ENCODE results near the gene RSKR.

The RSKR gene

DNA sequence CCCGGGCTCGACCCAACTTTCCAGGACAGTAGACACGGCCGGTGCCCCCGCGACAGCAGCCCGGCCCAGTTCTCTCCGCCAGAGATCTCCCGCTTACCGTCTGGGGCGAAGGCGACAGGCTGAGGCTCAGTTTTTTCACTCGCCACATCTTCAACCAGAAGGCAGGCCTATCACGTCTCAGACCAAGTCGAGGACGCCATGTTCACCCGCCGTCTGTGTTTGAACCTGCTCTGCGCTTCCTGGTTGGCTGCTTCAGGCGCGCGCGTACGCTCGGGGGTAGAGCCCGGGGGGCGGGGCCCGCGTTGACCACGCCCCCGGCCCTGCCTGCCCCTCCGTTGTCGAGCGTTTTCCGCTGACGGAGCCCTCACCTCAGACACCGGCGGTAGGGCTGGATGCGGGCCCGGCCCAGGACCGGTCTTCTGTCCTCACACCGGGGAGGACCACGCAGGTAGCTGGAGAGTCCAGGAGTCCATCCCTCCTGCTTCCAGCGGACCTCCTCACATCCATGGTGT is 15.1 kb downstream of the RSKR start, which contains the start of gene SPAG5:
Gene SPAG5, minus strand, starts transcription at position 227 of the 512 bp plus-strand sequence. Its CDS starts 79 bp downstream, at position 148.
- peak within 1 kb of the TSS; percentile 84 for H3K27ac ChIP-seq
- TF ChIP-seq, protein P1, sequence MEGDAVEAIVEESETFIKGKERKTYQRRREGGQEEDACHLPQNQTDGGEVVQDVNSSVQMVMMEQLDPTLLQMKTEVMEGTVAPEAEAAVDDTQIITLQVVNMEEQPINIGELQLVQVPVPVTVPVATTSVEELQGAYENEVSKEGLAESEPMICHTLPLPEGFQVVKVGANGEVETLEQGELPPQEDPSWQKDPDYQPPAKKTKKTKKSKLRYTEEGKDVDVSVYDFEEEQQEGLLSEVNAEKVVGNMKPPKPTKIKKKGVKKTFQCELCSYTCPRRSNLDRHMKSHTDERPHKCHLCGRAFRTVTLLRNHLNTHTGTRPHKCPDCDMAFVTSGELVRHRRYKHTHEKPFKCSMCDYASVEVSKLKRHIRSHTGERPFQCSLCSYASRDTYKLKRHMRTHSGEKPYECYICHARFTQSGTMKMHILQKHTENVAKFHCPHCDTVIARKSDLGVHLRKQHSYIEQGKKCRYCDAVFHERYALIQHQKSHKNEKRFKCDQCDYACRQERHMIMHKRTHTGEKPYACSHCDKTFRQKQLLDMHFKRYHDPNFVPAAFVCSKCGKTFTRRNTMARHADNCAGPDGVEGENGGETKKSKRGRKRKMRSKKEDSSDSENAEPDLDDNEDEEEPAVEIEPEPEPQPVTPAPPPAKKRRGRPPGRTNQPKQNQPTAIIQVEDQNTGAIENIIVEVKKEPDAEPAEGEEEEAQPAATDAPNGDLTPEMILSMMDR (conservative IDR thresholded peaks at IDR 0.05): no peak
- peak; percentile 63; the same call in 1 of the 2 replicates for TF ChIP-seq ZFX (IDR thresholded peaks at IDR 0.05)

DNA sequence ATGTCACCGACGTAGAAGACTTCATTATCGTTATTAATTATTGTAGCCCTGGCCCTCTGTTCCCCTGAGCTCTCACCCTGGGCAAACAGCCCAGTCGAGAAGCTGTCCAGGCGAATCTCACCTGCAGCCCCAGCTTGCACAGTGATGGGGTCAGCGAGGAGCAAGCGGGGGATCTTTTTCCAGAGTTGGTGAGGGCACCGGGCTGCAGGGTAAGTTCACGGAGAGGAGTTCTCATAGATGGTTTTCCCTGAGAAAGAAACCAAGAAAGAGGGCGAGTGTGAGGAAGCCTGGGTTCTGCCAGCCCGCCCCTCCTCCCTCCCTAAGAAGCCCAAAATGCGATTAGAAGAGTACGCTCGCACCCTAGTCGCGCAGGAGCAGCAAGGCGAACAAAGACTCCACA is 15.6 kb downstream of the RSKR start:
- no peak for TF ChIP-seq ZFX (IDR thresholded peaks at IDR 0.05)
- TF ChIP-seq, protein P1 (conservative IDR thresholded peaks at IDR 0.05): no peak
- peak overlapping the region; percentile 84 for H3K27ac ChIP-seq

DNA sequence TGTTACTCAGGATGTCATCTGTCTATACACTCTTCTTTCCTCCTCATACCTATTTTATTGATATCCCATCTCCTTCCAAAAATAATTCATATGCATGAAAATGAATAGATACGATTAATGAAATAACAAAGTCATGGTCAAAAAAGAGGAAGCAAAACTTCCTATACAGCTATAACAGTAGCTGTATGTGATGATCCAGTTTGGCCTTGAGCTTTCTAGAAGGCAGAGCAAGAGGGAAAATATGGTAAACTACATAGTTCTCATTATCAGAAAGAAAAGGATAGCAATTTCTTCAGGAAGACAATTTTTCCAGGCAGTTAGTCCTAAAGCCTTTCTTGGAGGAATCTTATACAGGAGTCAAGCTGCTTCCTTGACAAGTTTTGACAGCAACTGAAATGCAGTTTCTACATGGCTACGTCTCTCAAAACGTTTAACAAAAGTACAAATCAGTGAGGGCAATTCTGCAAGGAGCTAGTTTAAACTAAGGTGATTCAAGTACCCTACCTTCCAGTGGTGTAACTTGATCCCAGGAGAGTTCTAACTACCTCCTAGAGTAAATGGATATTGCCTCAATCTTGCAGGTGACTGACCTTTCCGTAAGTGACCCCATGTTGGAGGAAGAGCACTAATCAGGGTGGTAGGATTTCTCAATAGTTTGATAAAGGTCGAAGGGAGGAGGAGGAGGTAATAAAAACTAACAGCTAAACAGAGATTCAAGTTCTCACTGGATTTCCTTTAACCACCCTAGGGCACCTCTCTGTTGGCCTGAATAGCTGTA is 16.2 kb downstream of the RSKR start:
- H3K27ac ChIP-seq: peak overlapping the region; percentile 84
- TF ChIP-seq, protein P1 (conservative IDR thresholded peaks at IDR 0.05): no peak
- no peak for TF ChIP-seq ZFX (IDR thresholded peaks at IDR 0.05)

DNA sequence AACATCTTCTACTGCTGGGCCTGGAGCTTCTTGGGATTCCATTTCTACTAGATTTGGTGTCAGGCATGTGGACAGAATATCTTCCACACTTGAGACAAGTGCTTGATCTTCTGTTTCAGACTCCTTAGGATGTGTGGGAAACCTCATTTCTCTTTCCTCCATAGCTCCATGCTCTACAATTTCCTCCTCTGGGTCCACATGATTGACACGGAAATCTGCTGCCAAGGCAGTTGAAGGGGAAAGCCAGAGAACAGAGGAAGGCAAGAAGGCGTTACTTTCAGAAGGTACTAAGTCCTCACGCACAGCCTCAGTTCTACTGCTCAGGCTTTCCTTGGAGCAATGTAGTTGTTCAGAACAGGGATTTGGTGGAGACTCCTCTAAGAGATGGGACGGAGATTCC is 21.7 kb downstream of the RSKR start:
- TF ChIP-seq, protein P1 (conservative IDR thresholded peaks at IDR 0.05): no peak
- TF ChIP-seq ZFX (IDR thresholded peaks at IDR 0.05): no peak

DNA sequence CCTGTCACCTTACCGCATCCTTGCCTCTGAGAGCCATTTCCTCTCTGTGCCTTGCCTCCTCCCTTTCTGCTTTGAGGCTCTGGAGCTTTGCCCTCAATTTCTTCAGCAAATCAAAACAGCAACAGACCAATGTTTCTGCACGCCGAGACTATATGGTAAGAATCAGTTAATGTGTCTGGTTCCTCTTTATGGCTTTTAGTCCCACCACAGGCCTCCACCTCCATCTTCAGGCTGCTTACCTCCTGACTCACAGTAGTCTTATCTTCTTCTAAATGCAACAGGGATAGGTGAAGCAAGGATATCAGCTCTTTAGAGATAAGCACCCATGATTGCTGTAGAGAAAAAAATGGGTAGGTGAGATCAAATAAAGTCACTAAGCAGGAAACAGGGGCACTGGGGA is 28.1 kb downstream of the RSKR start:
- H3K27ac ChIP-seq: no peak overlapping the region
- no peak for TF ChIP-seq ZFX (IDR thresholded peaks at IDR 0.05)
- TF ChIP-seq, protein P1 (conservative IDR thresholded peaks at IDR 0.05): no peak

More for the DNA sequence above, 21.7 kb downstream of the RSKR start:
- H3K27ac ChIP-seq: no peak overlapping the region

DNA sequence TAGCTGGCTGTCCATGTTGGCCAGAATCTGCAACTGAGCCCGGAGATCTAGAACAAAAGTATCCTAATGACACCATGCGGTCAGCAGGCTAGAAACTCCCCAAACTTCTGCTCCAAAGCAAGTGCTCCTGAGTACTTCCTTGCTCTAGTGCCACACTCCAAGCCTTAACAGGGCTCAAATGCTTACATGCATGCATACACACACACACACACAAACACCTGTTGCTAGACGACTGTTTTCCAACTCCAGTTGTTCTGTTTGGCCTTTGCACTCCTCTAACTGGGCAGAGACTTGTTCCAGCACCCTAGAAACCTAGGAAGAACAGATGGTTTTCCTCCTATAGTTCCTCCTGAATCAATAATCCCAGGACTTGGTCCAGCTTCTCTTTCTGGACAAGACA is 29.6 kb downstream of the RSKR start:
- no peak overlapping the region for H3K27ac ChIP-seq
- TF ChIP-seq, protein P1 (conservative IDR thresholded peaks at IDR 0.05): no peak
- no peak for TF ChIP-seq ZFX (IDR thresholded peaks at IDR 0.05)

DNA sequence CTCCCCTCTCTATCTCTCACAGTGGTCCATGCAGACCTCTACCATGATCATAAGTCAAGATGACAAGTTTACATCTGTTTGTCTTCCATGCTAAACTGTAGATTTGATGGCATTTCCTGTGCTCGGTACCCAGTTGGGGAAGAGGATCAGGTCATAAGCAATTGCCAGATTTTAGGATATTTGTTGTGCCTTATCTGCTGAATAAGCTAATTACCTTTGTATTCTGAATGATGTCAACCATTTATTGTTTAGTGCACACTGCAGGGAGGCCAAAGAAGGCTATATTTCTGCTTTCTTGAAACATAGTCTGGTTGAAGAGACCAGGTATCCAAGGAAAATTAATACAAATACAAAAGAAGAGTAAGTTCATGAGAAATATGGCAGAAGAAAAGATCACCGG is 31.5 kb downstream of the RSKR start:
- no peak overlapping the region for H3K27ac ChIP-seq
- TF ChIP-seq ZFX (IDR thresholded peaks at IDR 0.05): no peak
- TF ChIP-seq, protein P1 (conservative IDR thresholded peaks at IDR 0.05): no peak

All from C4-2B (cell line).